Stimulated activated CD4-positive, alpha-beta T cell treated with anti-CD3 and anti-CD28 coated beads, TNF-alpha, amount 100 ng/mL, for 4 hours (primary cell): Measurements from ENCODE around the gene H6PD.

Experiments
- DNase-seq, 3 experiments: peaks; one replicate each; pipeline ENCODE4 v3.0.0-alpha.2; 2020; ENCODE audit warnings: low read depth in 3 of 3

H6PD gene

GRCh38 chr1:9234223-9235095, at the start of gene H6PD:
Gene H6PD (plus strand): TSS chr1:9234774. CDS start chr1:9244935, 10,161 bp downstream.
- DNase-seq: peak; percentile 45 to 54 (median 50)

GRCh38 chr1:9186082-9186859, 48.3 kb upstream of the H6PD start:
- DNase-seq: no peak

GRCh38 chr1:9187004-9187403, 47.6 kb upstream of the H6PD start:
- DNase-seq: no peak

GRCh38 chr1:9190234-9190633, 44.3 kb upstream of the H6PD start:
- DNase-seq: no peak

- DNase-seq: no peak
These were observed 43.3 kb upstream of the H6PD start for GRCh38 chr1:9191231-9191630.

GRCh38 chr1:9192578-9193232, 41.9 kb upstream of the H6PD start:
- no peak for DNase-seq

- DNase-seq: no peak
These were observed 41.3 kb upstream of the H6PD start for GRCh38 chr1:9193233-9193625.

- DNase-seq: no peak
These were observed 40.5 kb upstream of the H6PD start for GRCh38 chr1:9194024-9194423.

GRCh38 chr1:9195651-9196050, 38.9 kb upstream of the H6PD start:
- no peak for DNase-seq

- peak; percentile 23 to 38 (median 35) for DNase-seq
These were observed 38.2 kb upstream of the H6PD start for GRCh38 chr1:9196129-9197040.

GRCh38 chr1:9197186-9198099, 37.1 kb upstream of the H6PD start:
- DNase-seq: no peak

- DNase-seq: no peak
These were observed 35.8 kb upstream of the H6PD start for GRCh38 chr1:9198538-9199361.

GRCh38 chr1:9200441-9200840, 34.1 kb upstream of the H6PD start:
- DNase-seq: no peak

- DNase-seq: no peak
These were observed 33.0 kb upstream of the H6PD start for GRCh38 chr1:9201401-9202239.

- DNase-seq: no peak
These were observed 32.2 kb upstream of the H6PD start for GRCh38 chr1:9202240-9202870.

- DNase-seq: no peak
These were observed 31.0 kb upstream of the H6PD start for GRCh38 chr1:9203511-9203982.

GRCh38 chr1:9204156-9204720, 30.3 kb upstream of the H6PD start:
- no peak for DNase-seq
